Endothelial cell of umbilical vein (primary cell): ENCODE measurements around the gene BRPF1. TPM values are rescaled to one million over a fixed set of nuclear protein-coding genes. Genes with fewer than 3 reads are reported as not detected.

Experiments
- BruUV-seq: library from RNA; stranded (reverse); fragments of 400-500 nt; replicated peaks from 2 replicates; lab custom pipeline; 2021; lab: Mats Ljungman, UMichigan
- CTCF ChIA-PET: fragments of 300-600, 350-600 bp; sonication (Branson Sonifier 250); formaldehyde crosslinking; loops from one replicate; lab custom pipeline; 2021; ENCODE audit warnings: antibody characterized with exemption, inconsistent platforms; lab: Charles Lee
- POLR2A ChIA-PET: fragments of 300-600, 350-600 bp; sonication (Branson Sonifier 250); formaldehyde crosslinking; loops from one replicate; lab custom pipeline; 2021; ENCODE audit warnings: antibody characterized with exemption, inconsistent platforms; lab: Charles Lee
- DNase-seq: peaks from one replicate; pipeline ENCODE4 v3.0.0-alpha.2; 2011; ENCODE audit warnings: low read depth, low spot score
- FAIRE-seq: peaks from 2 replicates; lab custom pipeline; 2011; peaks lifted over from hg19 to GRCh38; lab: Jason Lieb, UNC
- H2AFZ ChIP-seq: 2 replicates; pipeline ENCODE4 v1.6.0; 2012; ENCODE audit warnings: low read depth, low read length, control low read depth, inconsistent platforms
- H3K27ac ChIP-seq: 2 replicates; pipeline ENCODE4 v1.5.1; 2011; ENCODE audit warnings: low read depth, mild to moderate bottlenecking, control low read depth, low read length, moderate library complexity; ENCODE audit not compliant: insufficient read depth
- H3K27me3 ChIP-seq, 2 experiments: 2 replicates each; pipeline versions ENCODE4 v1.6.0 to v1.6.1; 2011; ENCODE audit warnings: low read length in 2 of 2, mixed read lengths in 1 of 2; ENCODE audit not compliant: control insufficient read depth in 2 of 2, insufficient read depth in 2 of 2
- H3K36me3 ChIP-seq, 2 experiments: 2 replicates in 1 of 2; 3 replicates in 1 of 2; pipeline ENCODE4 v1.5.1; 2011; ENCODE audit warnings: low read length in 2 of 2, mild to moderate bottlenecking in 1 of 2, moderate library complexity in 1 of 2; ENCODE audit not compliant: control insufficient read depth in 2 of 2, insufficient read depth in 2 of 2; ENCODE audit errors: extremely low read depth in 1 of 2
- H3K4me1 ChIP-seq: 3 replicates; pipeline ENCODE4 v1.5.1; 2011; ENCODE audit warnings: mild to moderate bottlenecking, low read length; ENCODE audit not compliant: control insufficient read depth, insufficient read depth; ENCODE audit errors: extremely low read depth
- H3K4me2 ChIP-seq: 2 replicates; pipeline ENCODE4 v1.6.1; 2011; ENCODE audit warnings: low read length, control low read depth, mixed read lengths; ENCODE audit not compliant: insufficient read depth
- H3K4me3 ChIP-seq, 3 experiments: fragments of 200-600 bp in 1 of 3; sonication (generic), shearing (Covaris generic) in 1 of 3; replicated peaks in 1 of 3; 2 replicates each; pipeline ENCODE4 v1.5.1; 2011 to 2016; ENCODE audit warnings: control low read depth in 3 of 3, low read length in 3 of 3, mild to moderate bottlenecking in 2 of 3, inconsistent platforms in 1 of 3, low read depth in 1 of 3, moderate library complexity in 1 of 3; ENCODE audit not compliant: insufficient read depth in 1 of 3
- H3K79me2 ChIP-seq: 2 replicates; pipeline ENCODE4 v1.6.0; 2012; ENCODE audit warnings: low read length, inconsistent platforms; ENCODE audit not compliant: control insufficient read depth, insufficient read depth
- H3K9ac ChIP-seq: replicated peaks from 2 replicates; pipeline ENCODE3; 2011; ENCODE audit warnings: low read length, control low read depth; ENCODE audit not compliant: insufficient read depth; ENCODE audit errors: extremely low read depth
- H3K9me1 ChIP-seq: replicated peaks from 3 replicates; pipeline ENCODE4 v1.6.0; 2011; ENCODE audit warnings: mild to moderate bottlenecking, low read length; ENCODE audit not compliant: control insufficient read depth, insufficient read depth; ENCODE audit errors: extremely low read depth
- H3K9me3 ChIP-seq: replicated peaks from 2 replicates; pipeline ENCODE4 v1.5.1; 2012; ENCODE audit warnings: low read length, inconsistent platforms; ENCODE audit not compliant: control insufficient read depth, insufficient read depth
- H4K20me1 ChIP-seq: replicated peaks from 2 replicates; pipeline ENCODE3; 2011; ENCODE audit warnings: mild to moderate bottlenecking, low read length; ENCODE audit not compliant: control insufficient read depth, insufficient read depth; ENCODE audit errors: extremely low read depth
- CTCF ChIP-seq, 2 donors: IDR thresholded peaks; 1 replicate in 1 of 2; 2 replicates in 1 of 2; pipeline ENCODE4 v1.5.1; 2011; ENCODE audit warnings: low read length in 2 of 2, mild to moderate bottlenecking in 2 of 2, moderate library complexity in 2 of 2, control low read depth in 1 of 2, inconsistent platforms in 1 of 2, low read depth in 1 of 2; ENCODE audit not compliant: insufficient read depth in 1 of 2; ENCODE audit errors: extremely low read depth in 1 of 2
- EZH2 ChIP-seq: IDR thresholded peaks from 2 replicates; pipeline ENCODE4 v1.6.1; 2012; ENCODE audit warnings: borderline replicate concordance, low read depth, mild to moderate bottlenecking, moderate library complexity, low read length, inconsistent platforms; ENCODE audit not compliant: severe bottlenecking
- FOS ChIP-seq: IDR thresholded peaks from 2 replicates; pipeline ENCODE4 v1.6.1; 2011; ENCODE audit warnings: mild to moderate bottlenecking, low read length, moderate library complexity, borderline replicate concordance; ENCODE audit not compliant: insufficient read depth
- GATA2 ChIP-seq: IDR thresholded peaks from 2 replicates; pipeline ENCODE4 v1.7.0; 2011; ENCODE audit warnings: low read depth, mild to moderate bottlenecking, moderate library complexity, mixed read lengths, low read length; ENCODE audit not compliant: insufficient read length, insufficient read depth
- JUN ChIP-seq: IDR thresholded peaks from 2 replicates; pipeline ENCODE4 v1.6.1; 2011; ENCODE audit warnings: borderline replicate concordance, low read depth; ENCODE audit not compliant: insufficient read length, insufficient read depth
- MYC ChIP-seq: IDR thresholded peaks from one replicate; pipeline ENCODE4 v1.6.1; 2011; ENCODE audit warnings: mild to moderate bottlenecking, low read depth, low read length
- POLR2A ChIP-seq: IDR thresholded peaks from 2 replicates; pipeline ENCODE4 v1.6.1; 2012; ENCODE audit warnings: low read depth, mild to moderate bottlenecking, control low read depth, low read length
- POLR2AphosphoS5 ChIP-seq: IDR thresholded peaks from 2 replicates; pipeline ENCODE4 v1.6.1; 2012; ENCODE audit warnings: low read depth, mild to moderate bottlenecking, control low read depth, low read length, moderate library complexity; ENCODE audit not compliant: insufficient read depth
- dilution Hi-C: fragments of 300-500 bp; cut with MboI; formaldehyde crosslinking; loops from one replicate; pipeline ENCODE4 v1.15.0; 2019; ENCODE audit warnings: low sequenced_read_pairs; ENCODE audit not compliant: extremely low pct_ligation_motif_present
- intact Hi-C: fragments of 100-400 bp; cut with micrococcal nuclease; formaldehyde crosslinking; loops from one replicate; pipeline ENCODE4 v1.10.0; 2022
- polyA plus RNA-seq, 4 experiments: library from polyadenylated mRNA; depleted of rRNA in 3 of 4; stranded (reverse) in 3 of 4; unstranded in 1 of 4; fragments of >200 nt; gene quantifications; 2 replicates each; pipeline versions ENCODE4 v1.2.1 to v1.2.3, GENCODE V29; 2011 to 2012; ENCODE audit warnings: missing spikeins in 1 of 4
- total RNA-seq: library from RNA; stranded (reverse); gene quantifications from 2 replicates; pipeline ENCODE4 v1.2.3, GENCODE V29; 2021
- TF ChIP-seq, protein P1 (sequence below): IDR thresholded peaks from 2 replicates; pipeline ENCODE4 v1.6.1; 2011; ENCODE audit not compliant: insufficient read depth, insufficient read length

BRPF1 gene
- total and polyA plus RNA-seq, 2 donors (not counting 3 experiments of a cell fraction or from before 2014, with no cell fraction given) = 12.5 to 26.2 TPM

GRCh38 chr3:9721700-9722060 is 9.9 kb upstream of the BRPF1 start:
- H3K36me3 ChIP-seq = no peaks in the 10 kb centered on the region
- CTCF ChIA-PET = interaction anchor here (1.2 kb wide), 1 partner anchor 9 kb away, joined by 4 read pairs; no protein-coding TSS in a partner anchor
- DNase-seq = no peak
- no peaks in the 10 kb centered on the region for H3K9me3 ChIP-seq
- peaks cover 3 to 7% of the 10 kb centered on the region in 2 experiments for H3K27me3 ChIP-seq
- POLR2A ChIA-PET = no interaction called here
- no peak overlapping the region for H2AFZ ChIP-seq
- intact Hi-C loops (no loop called here), dilution Hi-C loops (no loop called here)
- no peaks in the 10 kb centered on the region for H4K20me1 ChIP-seq
- no peaks in the 10 kb centered on the region for H3K9me1 ChIP-seq
- no peaks in the 10 kb centered on the region for H3K79me2 ChIP-seq
- H3K4me3 ChIP-seq = no peak overlapping the region
- TF ChIP-seq, protein P1, sequence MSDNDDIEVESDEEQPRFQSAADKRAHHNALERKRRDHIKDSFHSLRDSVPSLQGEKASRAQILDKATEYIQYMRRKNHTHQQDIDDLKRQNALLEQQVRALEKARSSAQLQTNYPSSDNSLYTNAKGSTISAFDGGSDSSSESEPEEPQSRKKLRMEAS = no peak
- no peaks in the 10 kb centered on the region for H3K4me1 ChIP-seq
- no peak overlapping the region for H3K27ac ChIP-seq
- H3K4me2 ChIP-seq = no peak overlapping the region
- no peak for FAIRE-seq
- no peak overlapping the region for H3K9ac ChIP-seq
- BruUV-seq = no TSS peak

DNA sequence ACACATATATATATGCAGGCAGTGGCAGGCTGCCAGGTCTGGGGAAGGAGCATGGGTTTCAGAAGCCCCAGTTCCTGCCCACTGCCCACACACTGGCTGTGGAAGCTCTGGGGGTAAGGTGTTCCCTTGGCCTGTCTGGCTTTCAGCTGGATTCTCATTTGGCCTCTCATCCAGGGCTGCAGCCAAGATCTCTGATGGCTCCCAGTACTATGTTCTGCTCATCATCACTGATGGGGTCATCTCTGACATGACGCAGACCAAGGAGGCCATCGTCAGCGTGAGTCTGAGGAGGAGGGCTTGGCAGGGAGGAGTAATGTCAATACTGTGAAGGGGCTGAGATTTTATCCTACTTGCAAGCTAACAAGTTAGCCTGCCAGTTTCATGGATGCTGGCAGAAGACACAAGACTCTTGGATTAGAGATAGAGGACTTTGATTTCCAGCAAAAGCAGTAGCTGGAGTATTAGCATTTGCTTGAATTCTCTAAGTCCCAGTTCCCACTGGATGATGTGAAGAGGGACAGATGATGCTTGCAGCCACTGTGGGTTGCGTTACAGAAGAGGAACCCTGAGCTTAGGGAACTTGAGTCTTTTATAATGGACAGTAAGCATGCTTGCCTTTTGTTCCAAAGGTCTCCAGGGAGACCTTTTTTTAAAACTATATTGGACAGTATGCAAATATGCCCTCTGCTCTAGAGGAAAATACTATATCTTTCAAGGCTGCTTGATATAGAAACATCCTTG is 5.6 kb upstream of the BRPF1 start:
- no peak overlapping the region for H2AFZ ChIP-seq
- no peaks in the 10 kb centered on the region for H3K79me2 ChIP-seq
- TF ChIP-seq GATA2 = no peak
- no peak for TF ChIP-seq POLR2A
- TF ChIP-seq, protein P1 = no peak
- TF ChIP-seq MYC = no peak
- no peak for TF ChIP-seq FOS
- TF ChIP-seq JUN = no peak
- no peak for TF ChIP-seq CTCF (IDR thresholded peaks at IDR 0.05; ENCODE audit: extremely low read depth in 1 of 2, insufficient read depth in 1 of 2, low read depth in 1 of 2, low read length in 2 of 2)
- no peak for TF ChIP-seq POLR2AphosphoS5
- TF ChIP-seq EZH2 = no peak
- no peaks in the 10 kb centered on the region for H3K9me3 ChIP-seq
- H3K4me2 ChIP-seq = no peak overlapping the region
- ChIA-PET POLR2A (no interaction called here), CTCF (no interaction called here)
- DNase-seq (no peak), FAIRE-seq (no peak)
- no TSS peak for BruUV-seq
- H3K27me3 ChIP-seq = peaks cover 2% of the 10 kb centered on the region in 2 experiments
- H3K4me3 ChIP-seq = no peak overlapping the region
- no peaks in the 10 kb centered on the region for H4K20me1 ChIP-seq
- no peak overlapping the region for H3K9ac ChIP-seq
- no peaks in the 10 kb centered on the region for H3K9me1 ChIP-seq
- H3K27ac ChIP-seq = no peak overlapping the region
- dilution Hi-C loops (no loop called here), intact Hi-C loops (loop anchor here (5.0 kb wide), 1 partner anchor 374 kb away; no protein-coding TSS in a partner anchor)
- peaks cover 5% of the 10 kb centered on the region for H3K4me1 ChIP-seq
- no peaks in the 10 kb centered on the region for H3K36me3 ChIP-seq
